ENCODE measurements around the gene TXK. TPM values are rescaled to one million over a fixed set of nuclear protein-coding genes. Genes with fewer than 3 reads are reported as not detected.

TXK gene
- total and polyA plus RNA-seq, 10 of the 15 experiments (the other 5 are each of a cell fraction or from before 2014, with no cell fraction given), result 0.44 to 2.9 (median 1.4) TPM

GRCh38 chr4:48163746-48164145 lies 29.7 kb upstream of the TXK start:
- POLR2A ChIA-PET, result interaction anchor here (1.1 kb wide), 1 partner anchor 10 kb away, joined by 5 read pairs; no protein-coding TSS in a partner anchor
- RAD21 ChIA-PET (ENCODE audit: unreplicated experiment), result interaction anchor here (0.8 to 0.9 kb wide), 2 partner anchors 10 to 49 kb away, joined by 3 read pairs; no protein-coding TSS in a partner anchor

More at GRCh38 chr4:48163746-48164145, 29.7 kb upstream of the TXK start:
- DNase-seq (ENCODE audit: low read depth, low spot score) (no peak), ATAC-seq (no peak), FAIRE-seq (no peak)
- ChIA-PET CTCF (interaction anchor here (1.4 to 2.0 kb wide), 4 partner anchors 9 to 111 kb away, joined by 5 to 9 read pairs (median 6); no protein-coding TSS in a partner anchor), SMC1A (ENCODE audit: uncharacterized antibody, unreplicated experiment) (interaction anchor here (0.9 to 4.3 kb wide), 6 partner anchors 9 to 111 kb away, joined by 4 to 20 read pairs (median 5); no protein-coding TSS in a partner anchor)
- intact Hi-C loops (cut with micrococcal nuclease; ENCODE audit: unreplicated experiment) (no loop called here), in situ Hi-C loops (cut with MboI) (no loop called here)
- no TSS peak for BruUV-seq (replicated peaks)
- H3K36me3 ChIP-seq (ENCODE audit: control insufficient read depth in 2 of 2, insufficient read depth in 2 of 2, low read length in 1 of 2), result peaks cover 12 to 23% of the 10 kb centered on the region in 2 experiments
- no peak overlapping the region for H2AFZ ChIP-seq (ENCODE audit: control insufficient read depth, low read depth, low read length)
- peaks cover under 1% of the 10 kb centered on the region; the same call in 2 of the 3 replicates for H3K9me3 ChIP-seq (replicated peaks; ENCODE audit: control insufficient read depth, insufficient read depth, low read length)
- no peaks in the 10 kb centered on the region for H4K20me1 ChIP-seq (ENCODE audit: control insufficient read depth, insufficient read depth)
- peaks cover 6% of the 10 kb centered on the region for H3K4me1 ChIP-seq (ENCODE audit: control insufficient read depth, insufficient read depth, low read length)
- no peaks in the 10 kb centered on the region for H3K27me3 ChIP-seq (replicated peaks in 1 of 2; ENCODE audit: control insufficient read depth in 2 of 2, insufficient read depth in 2 of 2, low read length in 1 of 2)
- H3K27ac ChIP-seq (ENCODE audit: control insufficient read depth, insufficient read depth), result no peak overlapping the region
- H3K4me2 ChIP-seq (ENCODE audit: control insufficient read depth, insufficient read depth), result no peak overlapping the region
- H3K4me3 ChIP-seq, result no peak overlapping the region
- no peaks in the 10 kb centered on the region for H3K79me2 ChIP-seq (ENCODE audit: control insufficient read depth, insufficient read depth, low read length)
- 100% methylated on average over 1 of the region's 1 CpG for WGBS (ENCODE audit: insufficient coverage, insufficient replicate concordance, low lambda C conversion rate, missing lambda C conversion rate)
- H3K9ac ChIP-seq (ENCODE audit: control insufficient read depth, insufficient read depth, low read length), result no peak overlapping the region
- no peak for TF ChIP-seq SIN3A (IDR thresholded peaks at IDR 0.05; ENCODE audit: low read depth, low read length)
- TF ChIP-seq ZNF384 (IDR thresholded peaks at IDR 0.05; ENCODE audit: borderline replicate concordance, low read depth, low read length), result no peak
- TF ChIP-seq POLR2AphosphoS5 (IDR thresholded peaks at IDR 0.05; ENCODE audit: low read length), result no peak
- no peak for TF ChIP-seq TCF3 (IDR thresholded peaks at IDR 0.05; ENCODE audit: borderline replicate concordance, insufficient read depth, low read depth, low read length)
- no peak for TF ChIP-seq STAT1 (conservative IDR thresholded peaks at IDR 0.05)
- no peak for TF ChIP-seq NKRF (conservative IDR thresholded peaks at IDR 0.05)
- TF ChIP-seq REST (IDR thresholded peaks at IDR 0.05; ENCODE audit: low read depth, low read length), result no peak
- TF ChIP-seq EZH2 (IDR thresholded peaks at IDR 0.05; ENCODE audit: borderline replicate concordance, control insufficient read depth, low read depth, low read length), result no peak
- TF ChIP-seq MEF2A (IDR thresholded peaks at IDR 0.05; ENCODE audit: insufficient read depth, low read depth, low read length), result no peak
- TF ChIP-seq SMAD5 (IDR thresholded peaks at IDR 0.05; ENCODE audit: low read depth), result no peak
- no peak for TF ChIP-seq CHD2 (IDR thresholded peaks at IDR 0.05; ENCODE audit: borderline replicate concordance, low read depth, low read length)
- no peak for TF ChIP-seq MXI1 (IDR thresholded peaks at IDR 0.05; ENCODE audit: low read depth, low read length)
- no peak for TF ChIP-seq RAD51 (IDR thresholded peaks at IDR 0.05)
- no peak for TF ChIP-seq PBX3 (IDR thresholded peaks at IDR 0.05; ENCODE audit: insufficient replicate concordance, low read depth, low read length)
- no peak for TF ChIP-seq ZBTB33 (IDR thresholded peaks at IDR 0.05)

Measured in GM12878 (cell line).